ENCODE data around the gene RPS8. TPM values are rescaled to one million over a fixed set of nuclear protein-coding genes. Genes with fewer than 3 reads are reported as not detected.

Gene RPS8
- total and polyA plus RNA-seq, 4 donors = 258 to 891 (median 575) TPM

DNA sequence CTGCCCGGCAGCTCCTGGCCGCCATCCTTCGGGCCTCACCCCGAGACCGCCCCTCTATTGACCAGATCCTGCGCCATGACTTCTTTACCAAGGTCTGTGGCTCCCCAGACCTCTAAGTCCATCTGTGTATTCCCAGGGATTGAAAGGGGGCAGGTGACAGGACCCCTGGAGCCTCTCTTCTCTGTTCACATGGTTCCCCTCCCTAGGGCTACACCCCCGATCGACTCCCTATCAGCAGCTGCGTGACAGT, 27.6 kb downstream of the RPS8 start:
- Histone ChIP-seq H3K27ac (ENCODE audit: low read depth in 1 of 2, low read length in 2 of 2) (no peak overlapping the region), H3K4me1 (ENCODE audit: control insufficient read depth in 4 of 4, insufficient read depth in 4 of 4, low read length in 3 of 4) (peaks cover 14 to 30% (median 24%) of the 10 kb centered on the region in 4 donors), H3K36me3 (ENCODE audit: control insufficient read depth in 4 of 4, insufficient read depth in 3 of 4, low read depth in 1 of 4, low read length in 3 of 4) (peaks cover 0 to 8% (median 8%) of the 10 kb centered on the region in 4 donors)

More for the DNA sequence above, 27.6 kb downstream of the RPS8 start:
- no peak for DNase-seq (ENCODE audit: low spot score)
- no peaks in the 10 kb centered on the region for H3K27me3 ChIP-seq (ENCODE audit: control insufficient read depth in 4 of 4, insufficient read depth in 4 of 4, low read length in 3 of 4)
- no peaks in the 10 kb centered on the region for H3K9me3 ChIP-seq (ENCODE audit: control insufficient read depth in 4 of 4, low read length in 3 of 4)
- H3K4me3 ChIP-seq (ENCODE audit: low read depth in 1 of 3, low read length in 3 of 3) = no peak overlapping the region
- TF ChIP-seq GABPA (IDR thresholded peaks at IDR 0.05 in 1 of 2, conservative IDR thresholded peaks at IDR 0.05 in 1 of 2) = no peak
- no peak for TF ChIP-seq RXRA (IDR thresholded peaks at IDR 0.05)
- no peak for TF ChIP-seq NR2F2 (IDR thresholded peaks at IDR 0.05)
- TF ChIP-seq, protein P1, sequence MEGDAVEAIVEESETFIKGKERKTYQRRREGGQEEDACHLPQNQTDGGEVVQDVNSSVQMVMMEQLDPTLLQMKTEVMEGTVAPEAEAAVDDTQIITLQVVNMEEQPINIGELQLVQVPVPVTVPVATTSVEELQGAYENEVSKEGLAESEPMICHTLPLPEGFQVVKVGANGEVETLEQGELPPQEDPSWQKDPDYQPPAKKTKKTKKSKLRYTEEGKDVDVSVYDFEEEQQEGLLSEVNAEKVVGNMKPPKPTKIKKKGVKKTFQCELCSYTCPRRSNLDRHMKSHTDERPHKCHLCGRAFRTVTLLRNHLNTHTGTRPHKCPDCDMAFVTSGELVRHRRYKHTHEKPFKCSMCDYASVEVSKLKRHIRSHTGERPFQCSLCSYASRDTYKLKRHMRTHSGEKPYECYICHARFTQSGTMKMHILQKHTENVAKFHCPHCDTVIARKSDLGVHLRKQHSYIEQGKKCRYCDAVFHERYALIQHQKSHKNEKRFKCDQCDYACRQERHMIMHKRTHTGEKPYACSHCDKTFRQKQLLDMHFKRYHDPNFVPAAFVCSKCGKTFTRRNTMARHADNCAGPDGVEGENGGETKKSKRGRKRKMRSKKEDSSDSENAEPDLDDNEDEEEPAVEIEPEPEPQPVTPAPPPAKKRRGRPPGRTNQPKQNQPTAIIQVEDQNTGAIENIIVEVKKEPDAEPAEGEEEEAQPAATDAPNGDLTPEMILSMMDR (IDR thresholded peaks at IDR 0.05; ENCODE audit: low read depth, low read length, missing input control) = no peak
- TF ChIP-seq, protein P2, sequence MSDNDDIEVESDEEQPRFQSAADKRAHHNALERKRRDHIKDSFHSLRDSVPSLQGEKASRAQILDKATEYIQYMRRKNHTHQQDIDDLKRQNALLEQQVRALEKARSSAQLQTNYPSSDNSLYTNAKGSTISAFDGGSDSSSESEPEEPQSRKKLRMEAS (IDR thresholded peaks at IDR 0.05) = no peak
- no peak for TF ChIP-seq RAD21 (IDR thresholded peaks at IDR 0.05)
- no peak for TF ChIP-seq HNF4A (conservative IDR thresholded peaks at IDR 0.05)
- TF ChIP-seq FOXA1 (IDR thresholded peaks at IDR 0.05) = no peak
- TF ChIP-seq, protein P3, sequence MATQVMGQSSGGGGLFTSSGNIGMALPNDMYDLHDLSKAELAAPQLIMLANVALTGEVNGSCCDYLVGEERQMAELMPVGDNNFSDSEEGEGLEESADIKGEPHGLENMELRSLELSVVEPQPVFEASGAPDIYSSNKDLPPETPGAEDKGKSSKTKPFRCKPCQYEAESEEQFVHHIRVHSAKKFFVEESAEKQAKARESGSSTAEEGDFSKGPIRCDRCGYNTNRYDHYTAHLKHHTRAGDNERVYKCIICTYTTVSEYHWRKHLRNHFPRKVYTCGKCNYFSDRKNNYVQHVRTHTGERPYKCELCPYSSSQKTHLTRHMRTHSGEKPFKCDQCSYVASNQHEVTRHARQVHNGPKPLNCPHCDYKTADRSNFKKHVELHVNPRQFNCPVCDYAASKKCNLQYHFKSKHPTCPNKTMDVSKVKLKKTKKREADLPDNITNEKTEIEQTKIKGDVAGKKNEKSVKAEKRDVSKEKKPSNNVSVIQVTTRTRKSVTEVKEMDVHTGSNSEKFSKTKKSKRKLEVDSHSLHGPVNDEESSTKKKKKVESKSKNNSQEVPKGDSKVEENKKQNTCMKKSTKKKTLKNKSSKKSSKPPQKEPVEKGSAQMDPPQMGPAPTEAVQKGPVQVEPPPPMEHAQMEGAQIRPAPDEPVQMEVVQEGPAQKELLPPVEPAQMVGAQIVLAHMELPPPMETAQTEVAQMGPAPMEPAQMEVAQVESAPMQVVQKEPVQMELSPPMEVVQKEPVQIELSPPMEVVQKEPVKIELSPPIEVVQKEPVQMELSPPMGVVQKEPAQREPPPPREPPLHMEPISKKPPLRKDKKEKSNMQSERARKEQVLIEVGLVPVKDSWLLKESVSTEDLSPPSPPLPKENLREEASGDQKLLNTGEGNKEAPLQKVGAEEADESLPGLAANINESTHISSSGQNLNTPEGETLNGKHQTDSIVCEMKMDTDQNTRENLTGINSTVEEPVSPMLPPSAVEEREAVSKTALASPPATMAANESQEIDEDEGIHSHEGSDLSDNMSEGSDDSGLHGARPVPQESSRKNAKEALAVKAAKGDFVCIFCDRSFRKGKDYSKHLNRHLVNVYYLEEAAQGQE (IDR thresholded peaks at IDR 0.05) = no peak
- no peak for TF ChIP-seq YY1 (IDR thresholded peaks at IDR 0.05)
- no peak for TF ChIP-seq SP1 (IDR thresholded peaks at IDR 0.05)
- no peak for TF ChIP-seq TAF1 (conservative IDR thresholded peaks at IDR 0.05)
- TF ChIP-seq, protein P4, sequence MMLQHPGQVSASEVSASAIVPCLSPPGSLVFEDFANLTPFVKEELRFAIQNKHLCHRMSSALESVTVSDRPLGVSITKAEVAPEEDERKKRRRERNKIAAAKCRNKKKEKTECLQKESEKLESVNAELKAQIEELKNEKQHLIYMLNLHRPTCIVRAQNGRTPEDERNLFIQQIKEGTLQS (IDR thresholded peaks at IDR 0.05) = no peak
- no peak for TF ChIP-seq FOXA2 (IDR thresholded peaks at IDR 0.05)
- TF ChIP-seq EGR1 (IDR thresholded peaks at IDR 0.05; ENCODE audit: low read depth in 2 of 2) = no peak
- no peak for TF ChIP-seq HNF4G (IDR thresholded peaks at IDR 0.05)
- TF ChIP-seq JUND (IDR thresholded peaks at IDR 0.05) = no peak
- TF ChIP-seq, protein P5, sequence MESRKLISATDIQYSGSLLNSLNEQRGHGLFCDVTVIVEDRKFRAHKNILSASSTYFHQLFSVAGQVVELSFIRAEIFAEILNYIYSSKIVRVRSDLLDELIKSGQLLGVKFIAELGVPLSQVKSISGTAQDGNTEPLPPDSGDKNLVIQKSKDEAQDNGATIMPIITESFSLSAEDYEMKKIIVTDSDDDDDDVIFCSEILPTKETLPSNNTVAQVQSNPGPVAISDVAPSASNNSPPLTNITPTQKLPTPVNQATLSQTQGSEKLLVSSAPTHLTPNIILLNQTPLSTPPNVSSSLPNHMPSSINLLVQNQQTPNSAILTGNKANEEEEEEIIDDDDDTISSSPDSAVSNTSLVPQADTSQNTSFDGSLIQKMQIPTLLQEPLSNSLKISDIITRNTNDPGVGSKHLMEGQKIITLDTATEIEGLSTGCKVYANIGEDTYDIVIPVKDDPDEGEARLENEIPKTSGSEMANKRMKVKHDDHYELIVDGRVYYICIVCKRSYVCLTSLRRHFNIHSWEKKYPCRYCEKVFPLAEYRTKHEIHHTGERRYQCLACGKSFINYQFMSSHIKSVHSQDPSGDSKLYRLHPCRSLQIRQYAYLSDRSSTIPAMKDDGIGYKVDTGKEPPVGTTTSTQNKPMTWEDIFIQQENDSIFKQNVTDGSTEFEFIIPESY (IDR thresholded peaks at IDR 0.05) = no peak
- 96% methylated on average over 9 of the region's 9 CpGs for WGBS
- no peak overlapping the region for H3K9ac ChIP-seq (ENCODE audit: low read depth in 1 of 2, low read length in 2 of 2)
